Ovary (tissue), 9 donors: ENCODE measurements around the gene CALCR. TPM values are rescaled to one million over a fixed set of nuclear protein-coding genes. Genes with fewer than 3 reads are reported as not detected.

Source experiments
- DNase-seq, 5 donors: peaks; one replicate each; pipeline ENCODE4 v3.0.0-alpha.2; 2019 to 2020
- H3K27ac ChIP-seq, 2 donors: fragments of 200-600 bp; one replicate each; pipeline versions ENCODE4 v1.5.1 to v1.8.0; 2019 to 2022
- H3K27me3 ChIP-seq: fragments of 200-600 bp; one replicate; pipeline ENCODE4 v1.8.0; 2022
- H3K36me3 ChIP-seq: fragments of 200-600 bp; sonication (generic); one replicate; pipeline ENCODE4 v1.5.1; 2019
- H3K4me1 ChIP-seq: one replicate; pipeline ENCODE4 v1.8.1; 2013; ENCODE audit warnings: mild to moderate bottlenecking, moderate library complexity; ENCODE audit not compliant: insufficient read depth
- H3K4me3 ChIP-seq: fragments of 200-600 bp; sonication (generic); one replicate; pipeline ENCODE4 v1.5.1; 2017
- H3K9me3 ChIP-seq, 2 donors: fragments of 200-600 bp in 1 of 2; sonication (generic) in 1 of 2; one replicate each; pipeline versions ENCODE4 v1.5.1 to v1.8.1; 2013 to 2019; ENCODE audit warnings: mild to moderate bottlenecking in 1 of 2, moderate library complexity in 1 of 2
- CTCF ChIP-seq, 3 donors: fragments of 450-650 bp in 2 of 3; fragments of 200-600 bp in 1 of 3; IDR thresholded peaks; one replicate each; pipeline versions ENCODE4 v1.5.1 to v1.8.0; 2016 to 2022; ENCODE audit warnings: antibody characterized with exemption in 3 of 3, mild to moderate bottlenecking in 1 of 3
- EP300 ChIP-seq: sonication (generic); formaldehyde crosslinking; IDR thresholded peaks from one replicate; pipeline ENCODE4 v1.6.1; 2017; ENCODE audit warnings: antibody characterized with exemption
- POLR2A ChIP-seq: fragments of 450-650 bp; IDR thresholded peaks from one replicate; pipeline ENCODE4 v1.6.1; 2017; ENCODE audit warnings: antibody characterized with exemption, mild to moderate bottlenecking, moderate library complexity
- WGBS, 3 donors: extraction: QIAGEN DNeasy Blood & Tissue Kit in 1 of 3; methylation state at CpG; one replicate each; pipeline versions ENCODE4 v1.1.5 to v1.1.7; 2013 to 2017; 5-methylcytosine and 5-hydroxymethylcytosine counted together
- intact Hi-C, 4 donors: fragments of 100-400 bp; cut with DNase I; formaldehyde crosslinking; loops; one replicate each; pipeline versions ENCODE4 v1.11.0 to v1.15.1; 2022 to 2023
- polyA plus RNA-seq, 2 donors: library from polyadenylated mRNA; stranded (reverse); fragments of 200-250 nt in 1 of 2; fragments of 350-450 nt in 1 of 2; fragmentation: Illumina TruSeq in 1 of 2; extraction: RNeasy Lipid Tissue Mini Kit (QIAGEN cat#74804) in 1 of 2; gene quantifications; one replicate each; pipeline ENCODE4 v1.2.3, GENCODE V29; 2013 to 2014
- total RNA-seq, 7 donors: library from RNA; depleted of rRNA in 2 of 7; stranded (reverse); fragments of >200 nt in 2 of 7; fragmentation: NEBNext Ultra II Directional in 3 of 7; extraction: Animal tissue kit (Norgen Biotek cat#: 25700) in 3 of 7; gene quantifications; one replicate each; pipeline versions ENCODE4 v1.1.0 to v1.2.4, GENCODE V29; 2016 to 2023
- donor health status: DM: no; HTN: no; CAD: no; lungs with moderate emphysema.
- donor health status: DM: no; HTN: no; CAD: no.
- donor health status: Bipolar disorder and iron deficiency.
- donor health status: DM: yes; HTN: yes; CAD: no.
- donor health status: DM: no; HTN: no; CAD: no.
- donor health status: DM: yes; HTN: yes; CAD: no.

The CALCR gene
- total and polyA plus RNA-seq, 9 donors = 0.02 to 0.25 (median 0.10) TPM; not detected in 6

GRCh38 chr7:93547716-93548115 lies 26.8 kb downstream of the CALCR start:
- Histone ChIP-seq H3K27ac (no peak overlapping the region), H3K4me3 (no peak overlapping the region), H3K36me3 (no peaks in the 10 kb centered on the region), H3K4me1 (no peaks in the 10 kb centered on the region), H3K27me3 (no peaks in the 10 kb centered on the region), H3K9me3 (no peaks in the 10 kb centered on the region)
- DNase-seq = no peak
- 11 to 26% (median 12%) methylated on average over 3 of the region's 3 CpGs for WGBS, 3 donors
- TF ChIP-seq CTCF (IDR thresholded peaks at IDR 0.05) (no peak), EP300 (no peak), POLR2A (no peak)
- intact Hi-C loops = no loop called here

GRCh38 chr7:93544691-93545090 lies 29.8 kb downstream of the CALCR start:
- intact Hi-C loops = no loop called here
- WGBS, 3 donors = 46 to 48% (median 47%) methylated on average over 2 of the region's 2 CpGs
- H3K27ac ChIP-seq = no peak overlapping the region
- TF ChIP-seq POLR2A (no peak), EP300 (no peak), CTCF (IDR thresholded peaks at IDR 0.05) (no peak)
- no peak overlapping the region for H3K4me3 ChIP-seq
- no peaks in the 10 kb centered on the region for H3K4me1 ChIP-seq
- no peaks in the 10 kb centered on the region for H3K9me3 ChIP-seq
- no peaks in the 10 kb centered on the region for H3K27me3 ChIP-seq
- no peaks in the 10 kb centered on the region for H3K36me3 ChIP-seq
- DNase-seq = no peak

- WGBS, 3 donors = 50 to 57% (median 55%) methylated on average over 1 of the region's 1 CpG
- TF ChIP-seq POLR2A = no peak
- no peak for TF ChIP-seq CTCF (IDR thresholded peaks at IDR 0.05)
- no peak for TF ChIP-seq EP300
- Histone ChIP-seq H3K4me3 (no peak overlapping the region), H3K9me3 (no peaks in the 10 kb centered on the region), H3K4me1 (no peaks in the 10 kb centered on the region), H3K27me3 (no peaks in the 10 kb centered on the region), H3K27ac (no peak overlapping the region), H3K36me3 (no peaks in the 10 kb centered on the region)
- intact Hi-C loops = no loop called here
- DNase-seq = no peak
Measured at GRCh38 chr7:93538061-93538460, 36.5 kb downstream of the CALCR start.

- Histone ChIP-seq H3K9me3 (no peaks in the 10 kb centered on the region), H3K27me3 (no peaks in the 10 kb centered on the region), H3K27ac (no peak overlapping the region), H3K36me3 (no peaks in the 10 kb centered on the region), H3K4me3 (no peak overlapping the region), H3K4me1 (no peaks in the 10 kb centered on the region)
- no peak for DNase-seq
- intact Hi-C loops = no loop called here
- TF ChIP-seq POLR2A = no peak
- no peak for TF ChIP-seq EP300
- no peak for TF ChIP-seq CTCF (IDR thresholded peaks at IDR 0.05)
Measured at GRCh38 chr7:93535616-93536015, 38.9 kb downstream of the CALCR start.

- Histone ChIP-seq H3K9me3 (no peaks in the 10 kb centered on the region), H3K4me3 (no peak overlapping the region), H3K36me3 (no peaks in the 10 kb centered on the region), H3K27me3 (no peaks in the 10 kb centered on the region), H3K27ac (no peak overlapping the region), H3K4me1 (no peaks in the 10 kb centered on the region)
- intact Hi-C loops = no loop called here
- TF ChIP-seq EP300 (no peak), CTCF (IDR thresholded peaks at IDR 0.05) (no peak)
- no peak for DNase-seq
Measured at GRCh38 chr7:93530701-93531100, 43.8 kb downstream of the CALCR start.
